Measurements from ENCODE around the gene MARCHF3.
"Not testable (repeated sequence)": the region's sequence is repeated elsewhere in the genome, so short reads cannot be mapped to it uniquely, and the experiment has no call there.

The MARCHF3 gene

DNA sequence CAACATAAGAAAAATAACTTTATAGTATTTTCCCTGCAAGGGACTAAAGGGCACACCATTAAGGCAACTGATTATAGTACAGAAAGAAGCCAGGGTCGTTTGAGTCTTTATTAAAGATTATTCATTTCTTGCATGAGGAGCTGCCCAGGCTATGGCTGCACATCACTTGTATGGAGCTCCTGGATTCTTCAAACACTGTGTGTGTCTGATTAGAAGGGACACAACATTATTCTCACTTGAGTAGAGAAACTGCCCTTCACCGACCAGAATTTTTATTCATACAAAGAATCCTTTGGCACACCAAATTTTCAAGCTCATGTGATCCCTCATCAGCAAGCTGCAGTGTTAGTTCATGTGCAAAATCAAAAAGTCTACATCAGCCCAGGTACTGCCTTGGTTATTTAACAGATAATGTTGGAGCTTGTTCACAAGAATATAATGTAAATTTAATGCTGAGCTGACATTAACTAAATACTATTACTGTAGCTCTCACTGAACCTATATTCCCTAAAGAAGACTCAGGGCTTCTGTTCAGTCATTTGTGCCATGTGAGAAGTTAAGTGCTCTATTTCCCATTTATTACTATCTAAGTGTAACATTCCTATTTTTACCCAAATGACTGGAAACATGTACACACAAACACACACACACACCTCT lies 33.0 kb upstream of the MARCHF3 start:
- no peak overlapping the region for H3K4me3 ChIP-seq (ENCODE audit: low read depth, low read length)
- TF ChIP-seq MYC (IDR thresholded peaks at IDR 0.05; ENCODE audit: low read depth, low read length) (no peak), POLR2A (IDR thresholded peaks at IDR 0.05; ENCODE audit: extremely low read depth, insufficient read length) (no peak)
- TF ChIP-seq, protein P1, sequence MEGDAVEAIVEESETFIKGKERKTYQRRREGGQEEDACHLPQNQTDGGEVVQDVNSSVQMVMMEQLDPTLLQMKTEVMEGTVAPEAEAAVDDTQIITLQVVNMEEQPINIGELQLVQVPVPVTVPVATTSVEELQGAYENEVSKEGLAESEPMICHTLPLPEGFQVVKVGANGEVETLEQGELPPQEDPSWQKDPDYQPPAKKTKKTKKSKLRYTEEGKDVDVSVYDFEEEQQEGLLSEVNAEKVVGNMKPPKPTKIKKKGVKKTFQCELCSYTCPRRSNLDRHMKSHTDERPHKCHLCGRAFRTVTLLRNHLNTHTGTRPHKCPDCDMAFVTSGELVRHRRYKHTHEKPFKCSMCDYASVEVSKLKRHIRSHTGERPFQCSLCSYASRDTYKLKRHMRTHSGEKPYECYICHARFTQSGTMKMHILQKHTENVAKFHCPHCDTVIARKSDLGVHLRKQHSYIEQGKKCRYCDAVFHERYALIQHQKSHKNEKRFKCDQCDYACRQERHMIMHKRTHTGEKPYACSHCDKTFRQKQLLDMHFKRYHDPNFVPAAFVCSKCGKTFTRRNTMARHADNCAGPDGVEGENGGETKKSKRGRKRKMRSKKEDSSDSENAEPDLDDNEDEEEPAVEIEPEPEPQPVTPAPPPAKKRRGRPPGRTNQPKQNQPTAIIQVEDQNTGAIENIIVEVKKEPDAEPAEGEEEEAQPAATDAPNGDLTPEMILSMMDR (IDR thresholded peaks at IDR 0.05; ENCODE audit: low read depth, low read length) = no peak
- no peak for DNase-seq (ENCODE audit: low read depth)

DNA sequence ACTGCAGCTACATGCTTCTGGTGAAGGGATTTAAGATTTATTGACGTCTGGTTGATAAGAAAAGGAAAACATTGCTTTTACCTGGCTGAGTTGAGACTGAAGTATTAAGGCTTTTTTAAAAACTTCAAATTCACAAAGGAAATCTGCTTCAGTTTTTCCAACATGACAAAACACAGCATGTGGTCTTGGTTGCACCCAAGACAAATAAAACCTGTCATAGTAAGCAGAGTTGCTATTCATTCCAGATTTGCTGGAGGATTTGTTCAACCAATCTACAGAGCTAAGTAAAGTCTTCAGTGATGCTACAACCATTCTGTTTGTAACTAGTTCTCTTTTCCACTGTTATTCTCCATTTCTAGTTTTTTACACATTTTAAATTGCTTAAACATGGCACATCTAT lies 31.6 kb upstream of the MARCHF3 start:
- no peak for DNase-seq (ENCODE audit: low read depth)
- no peak overlapping the region for H3K4me3 ChIP-seq (ENCODE audit: low read depth, low read length)
- no peak for TF ChIP-seq POLR2A (IDR thresholded peaks at IDR 0.05; ENCODE audit: extremely low read depth, insufficient read length)

DNA sequence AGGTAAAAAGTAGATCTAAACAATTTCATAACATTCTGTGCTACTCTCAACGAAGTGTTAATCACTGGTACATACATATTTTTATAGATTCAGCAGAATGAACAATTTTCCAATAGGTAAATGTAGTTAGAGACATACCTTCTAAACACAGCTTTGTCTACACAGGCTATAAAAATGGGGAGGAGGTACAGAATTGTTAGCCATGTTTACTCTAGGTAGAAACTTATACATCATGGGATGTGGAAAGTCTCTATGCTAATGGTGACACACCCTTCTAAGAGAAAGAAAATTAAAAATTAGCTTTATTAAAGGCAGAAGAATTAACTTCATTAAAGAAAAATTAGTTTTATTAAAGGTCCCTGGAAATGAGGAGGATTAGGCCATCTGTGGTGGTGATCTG lies 31.2 kb upstream of the MARCHF3 start:
- TF ChIP-seq, protein P2, sequence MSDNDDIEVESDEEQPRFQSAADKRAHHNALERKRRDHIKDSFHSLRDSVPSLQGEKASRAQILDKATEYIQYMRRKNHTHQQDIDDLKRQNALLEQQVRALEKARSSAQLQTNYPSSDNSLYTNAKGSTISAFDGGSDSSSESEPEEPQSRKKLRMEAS (IDR thresholded peaks at IDR 0.05; ENCODE audit: low read depth, low read length) = no peak
- no peak for TF ChIP-seq MYC (IDR thresholded peaks at IDR 0.05; ENCODE audit: low read depth, low read length)
- TF ChIP-seq, protein P1 (IDR thresholded peaks at IDR 0.05; ENCODE audit: low read depth, low read length) = no peak
- no peak for DNase-seq (ENCODE audit: low read depth)
- H3K4me3 ChIP-seq (ENCODE audit: low read depth, low read length) = no peak overlapping the region

DNA sequence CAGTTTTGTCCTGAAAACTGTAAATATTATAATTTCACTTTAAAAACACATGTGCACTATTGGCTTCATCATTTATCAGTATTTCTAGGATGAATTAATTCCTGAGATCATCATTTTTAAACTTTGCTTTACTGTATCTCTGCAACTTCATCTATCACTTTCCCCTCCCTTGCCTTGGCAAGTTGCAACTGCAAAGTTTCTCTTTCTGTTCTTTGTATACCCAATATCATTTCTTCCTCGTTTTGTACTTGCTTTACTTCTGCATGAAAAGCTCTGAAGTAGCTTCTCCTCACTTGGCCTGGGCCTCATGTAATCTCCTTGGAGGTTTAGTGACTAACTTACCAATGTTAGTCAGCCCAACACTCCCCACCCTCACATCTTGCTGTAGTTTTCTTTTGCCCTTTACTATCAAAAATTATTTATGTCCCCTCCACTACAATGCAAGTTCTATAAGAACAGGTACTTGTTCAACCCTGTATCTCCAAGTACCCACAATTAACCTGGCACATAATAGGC lies 30.2 kb upstream of the MARCHF3 start:
- no peak for DNase-seq (ENCODE audit: low read depth)
- no peak overlapping the region for H3K4me3 ChIP-seq (ENCODE audit: low read depth, low read length)
- TF ChIP-seq, protein P2 (IDR thresholded peaks at IDR 0.05; ENCODE audit: low read depth, low read length) = no peak
- TF ChIP-seq, protein P1 (IDR thresholded peaks at IDR 0.05; ENCODE audit: low read depth, low read length) = no peak
- TF ChIP-seq MYC (IDR thresholded peaks at IDR 0.05; ENCODE audit: low read depth, low read length) (no peak), POLR2A (IDR thresholded peaks at IDR 0.05; ENCODE audit: extremely low read depth, insufficient read length) (no peak)

DNA sequence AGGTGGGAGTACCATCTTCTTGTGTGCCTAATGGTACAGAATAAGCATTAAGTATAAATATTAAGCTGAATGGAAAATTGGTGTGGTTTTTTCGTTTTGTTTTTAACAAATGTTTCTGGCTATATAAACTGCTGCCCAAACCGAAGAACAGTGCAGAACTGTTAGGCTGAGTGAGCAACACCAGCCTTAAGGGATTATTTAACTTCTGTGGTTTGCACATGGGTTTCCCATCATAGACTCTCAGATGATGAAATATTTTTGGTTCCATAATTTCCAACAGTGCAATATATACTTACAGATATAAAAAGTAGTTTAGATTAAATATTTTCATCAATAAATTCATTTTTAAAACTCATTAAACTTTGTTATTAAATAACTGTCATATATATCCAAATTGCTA lies 26.5 kb upstream of the MARCHF3 start:
- TF ChIP-seq, protein P2 (IDR thresholded peaks at IDR 0.05; ENCODE audit: low read depth, low read length) = no peak
- TF ChIP-seq POLR2A (IDR thresholded peaks at IDR 0.05; ENCODE audit: extremely low read depth, insufficient read length) (no peak), MYC (IDR thresholded peaks at IDR 0.05; ENCODE audit: low read depth, low read length) (no peak)
- TF ChIP-seq, protein P1 (IDR thresholded peaks at IDR 0.05; ENCODE audit: low read depth, low read length) = no peak
- DNase-seq (ENCODE audit: low read depth) = peak; percentile 54
- no peak overlapping the region for H3K4me3 ChIP-seq (ENCODE audit: low read depth, low read length)

DNA sequence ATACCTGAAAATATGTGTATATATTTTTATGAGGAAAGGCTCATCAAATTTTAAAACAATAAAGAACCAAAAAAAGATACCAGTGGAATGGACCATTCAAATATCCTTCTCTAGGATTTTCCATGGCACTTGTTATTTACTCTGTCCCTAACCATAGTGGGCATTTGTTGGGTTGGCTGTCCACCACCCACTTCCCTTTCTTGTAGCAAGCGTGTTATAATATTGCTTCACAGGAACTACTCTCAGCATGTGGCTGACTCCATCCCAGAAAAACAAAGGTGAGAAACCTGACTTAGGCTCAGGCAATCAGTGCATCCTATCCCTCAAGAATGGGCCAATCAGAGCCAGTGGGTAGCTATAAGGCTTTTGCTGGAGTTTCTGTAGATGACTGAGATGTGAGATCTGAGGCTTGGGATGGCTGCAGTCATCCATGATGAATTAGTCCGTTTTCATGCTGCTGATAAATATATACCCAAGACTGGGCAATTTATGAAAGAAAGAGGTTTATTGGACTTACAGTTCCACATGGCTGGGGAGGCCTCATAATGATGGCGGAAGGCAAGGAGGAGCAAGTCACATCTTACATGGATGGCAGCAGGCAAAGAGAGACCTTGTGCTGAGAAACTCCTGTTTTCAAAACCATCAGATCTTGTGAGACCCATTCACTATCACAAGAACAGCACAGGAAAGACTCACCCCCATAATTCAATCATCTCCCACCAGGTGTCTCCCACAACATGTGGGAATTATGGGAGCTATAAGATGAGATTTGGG lies 25.7 kb upstream of the MARCHF3 start:
- TF ChIP-seq, protein P1 (IDR thresholded peaks at IDR 0.05; ENCODE audit: low read depth, low read length) = no peak
- TF ChIP-seq, protein P2 (IDR thresholded peaks at IDR 0.05; ENCODE audit: low read depth, low read length) = no peak
- no peak for TF ChIP-seq MYC (IDR thresholded peaks at IDR 0.05; ENCODE audit: low read depth, low read length)
- no peak for TF ChIP-seq POLR2A (IDR thresholded peaks at IDR 0.05; ENCODE audit: extremely low read depth, insufficient read length)

DNA sequence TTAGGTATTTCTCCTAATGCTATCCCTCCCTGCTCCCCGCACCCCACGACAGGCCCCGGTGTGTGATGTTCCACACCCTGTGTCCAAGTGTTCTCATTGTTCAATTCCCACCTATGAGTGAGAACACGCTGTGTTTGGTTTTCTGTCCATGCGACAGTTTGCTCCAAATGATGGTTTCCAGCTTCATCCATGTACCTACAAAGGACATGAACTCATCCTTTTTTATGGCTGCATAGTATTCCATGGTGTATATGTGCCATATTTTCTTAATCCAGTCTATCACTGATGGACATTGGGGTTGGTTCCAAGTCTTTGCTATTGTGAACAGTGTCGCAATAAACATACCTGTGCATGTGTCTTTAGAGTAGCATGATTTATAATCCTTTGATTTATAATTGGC lies 23.2 kb upstream of the MARCHF3 start:
- DNase-seq (ENCODE audit: low read depth); H3K4me3 ChIP-seq (ENCODE audit: low read depth, low read length): not testable (repeated sequence)

More for the DNA sequence above, 25.7 kb upstream of the MARCHF3 start:
- H3K4me3 ChIP-seq (ENCODE audit: low read depth, low read length) = no peak overlapping the region
- peak; percentile 54 for DNase-seq (ENCODE audit: low read depth)

All from NB4 (cell line).